H1 (cell line): ENCODE measurements around the gene DNER. TPM values are rescaled to one million over a fixed set of nuclear protein-coding genes. Genes with fewer than 3 reads are reported as not detected.

Experiments used
- CTCF ChIA-PET: fragments of 300-600 bp; sonication (Branson Sonifier 250); formaldehyde crosslinking; loops from one replicate; lab custom pipeline; 2021; ENCODE audit not compliant: partially characterized antibody; lab: Charles Lee
- POLR2A ChIA-PET: fragments of 300-600 bp; sonication (Branson Sonifier 250); formaldehyde crosslinking; loops from one replicate; lab custom pipeline; 2021; ENCODE audit warnings: inconsistent platforms; ENCODE audit not compliant: partially characterized antibody; lab: Charles Lee
- DNase-seq, 2 experiments: peaks; one replicate each; pipeline versions ENCODE4 v3.0.0 to v3.0.0-alpha.2; 2010 to 2022; ENCODE audit warnings: low spot score in 2 of 2, low read depth in 1 of 2, mixed read lengths in 1 of 2
- FAIRE-seq: peaks from 2 replicates; lab custom pipeline; 2011; peaks lifted over from hg19 to GRCh38; lab: Jason Lieb, UNC
- H2AFZ ChIP-seq: 2 replicates; pipeline ENCODE4 v1.8.1; 2012; ENCODE audit warnings: low read length, inconsistent platforms
- H2AK5ac ChIP-seq: 2 replicates; pipeline ENCODE4 v1.6.1; 2013; ENCODE audit warnings: low read depth, low read length
- H2BK120ac ChIP-seq: replicated peaks from 2 replicates; pipeline ENCODE3; 2013; ENCODE audit warnings: low read depth, low read length, inconsistent platforms
- H2BK12ac ChIP-seq: 2 replicates; pipeline ENCODE4 v1.6.1; 2013; ENCODE audit warnings: low read depth, low read length
- H2BK15ac ChIP-seq: 2 replicates; pipeline ENCODE4 v1.6.1; 2013; ENCODE audit warnings: low read length
- H2BK20ac ChIP-seq: 2 replicates; pipeline ENCODE4 v1.6.1; 2013; ENCODE audit warnings: low read length
- H2BK5ac ChIP-seq: 2 replicates; pipeline ENCODE4 v1.6.1; 2013; ENCODE audit warnings: low read depth, low read length
- H3K14ac ChIP-seq: 2 replicates; pipeline ENCODE4 v1.6.1; 2013; ENCODE audit warnings: inconsistent platforms; ENCODE audit not compliant: insufficient read length
- H3K18ac ChIP-seq: 2 replicates; pipeline ENCODE4 v1.6.1; 2013; ENCODE audit warnings: low read length; ENCODE audit errors: extremely low read depth
- H3K23ac ChIP-seq: 2 replicates; pipeline ENCODE4 v1.6.1; 2013; ENCODE audit warnings: inconsistent platforms; ENCODE audit not compliant: insufficient read length
- H3K23me2 ChIP-seq: 2 replicates; pipeline ENCODE4 v1.6.1; 2013; ENCODE audit warnings: low read depth, low read length
- H3K27ac ChIP-seq: 2 replicates; pipeline ENCODE4 v1.6.1; 2011; ENCODE audit warnings: low read depth, low read length, inconsistent platforms
- H3K27me3 ChIP-seq, 4 experiments: replicated peaks in 1 of 4; 1 replicate in 1 of 4; 2 replicates in 3 of 4; pipeline versions ENCODE4 v1.6.1 to v1.8.1; 2011 to 2013; ENCODE audit warnings: low read length in 3 of 4, mild to moderate bottlenecking in 3 of 4, inconsistent platforms in 2 of 4, mixed read lengths in 2 of 4, moderate library complexity in 1 of 4; ENCODE audit not compliant: control insufficient read depth in 3 of 4, insufficient read depth in 3 of 4; ENCODE audit errors: extremely low read depth in 1 of 4
- H3K36me3 ChIP-seq, 4 experiments: 2 replicates each; pipeline versions ENCODE4 v1.6.1 to v1.8.1; 2011 to 2013; ENCODE audit warnings: mild to moderate bottlenecking in 4 of 4, low read length in 3 of 4, moderate library complexity in 2 of 4, control low read depth in 1 of 4, inconsistent platforms in 1 of 4; ENCODE audit not compliant: insufficient read depth in 4 of 4, control insufficient read depth in 2 of 4
- H3K4ac ChIP-seq: replicated peaks from 2 replicates; pipeline ENCODE3; 2013; ENCODE audit warnings: low read length, low read depth, mixed read lengths, inconsistent platforms; ENCODE audit not compliant: insufficient read length
- H3K4me1 ChIP-seq, 4 experiments: replicated peaks in 1 of 4; 1 replicate in 1 of 4; 2 replicates in 3 of 4; pipeline versions ENCODE4 v1.6.1 to v1.8.1; 2011 to 2013; ENCODE audit warnings: low read length in 3 of 4, inconsistent platforms in 2 of 4, mixed read lengths in 1 of 4; ENCODE audit not compliant: insufficient read depth in 4 of 4, control insufficient read depth in 3 of 4
- H3K4me2 ChIP-seq, 2 experiments: 2 replicates each; pipeline versions ENCODE4 v1.6.1 to v1.8.1; 2011 to 2013; ENCODE audit warnings: low read depth in 2 of 2, low read length in 2 of 2, control low read depth in 1 of 2, inconsistent platforms in 1 of 2, mild to moderate bottlenecking in 1 of 2; ENCODE audit not compliant: insufficient read depth in 1 of 2
- H3K4me3 ChIP-seq, 4 experiments: fragments of 200-600, 300-600 bp in 1 of 4; sonication (generic), shearing (Covaris generic), sonication (Bioruptor Twin) in 1 of 4; 2 replicates each; pipeline versions ENCODE4 v1.5.1 to v1.8.1; 2011 to 2016; ENCODE audit warnings: low read length in 4 of 4, low read depth in 3 of 4, control low read depth in 2 of 4, inconsistent platforms in 2 of 4, mild to moderate bottlenecking in 2 of 4, mixed read lengths in 1 of 4, moderate library complexity in 1 of 4; ENCODE audit not compliant: insufficient read depth in 2 of 4; ENCODE audit errors: extremely low read depth in 1 of 4
- H3K56ac ChIP-seq: replicated peaks from 2 replicates; pipeline ENCODE3; 2013; ENCODE audit warnings: low read depth, mild to moderate bottlenecking, mixed read lengths, low read length, inconsistent platforms; ENCODE audit not compliant: insufficient read length
- H3K79me1 ChIP-seq: 2 replicates; pipeline ENCODE4 v1.6.1; 2013; ENCODE audit warnings: low read depth, low read length, control low read depth
- H3K79me2 ChIP-seq, 2 experiments: 2 replicates each; pipeline versions ENCODE4 v1.6.1 to v1.8.1; 2012 to 2013; ENCODE audit warnings: low read length in 2 of 2, mild to moderate bottlenecking in 2 of 2, inconsistent platforms in 1 of 2; ENCODE audit not compliant: insufficient read depth in 2 of 2, control insufficient read depth in 1 of 2
- H3K9ac ChIP-seq, 4 experiments: replicated peaks in 1 of 4; 1 replicate in 1 of 4; 2 replicates in 3 of 4; pipeline versions ENCODE4 v1.6.1 to v1.8.1; 2011 to 2013; ENCODE audit warnings: low read depth in 3 of 4, low read length in 3 of 4, control low read depth in 2 of 4, mild to moderate bottlenecking in 2 of 4, moderate library complexity in 2 of 4, inconsistent platforms in 1 of 4; ENCODE audit errors: extremely low read depth in 1 of 4
- H3K9me3 ChIP-seq, 2 experiments: 2 replicates each; pipeline versions ENCODE4 v1.6.1 to v1.8.1; 2012 to 2013; ENCODE audit warnings: mild to moderate bottlenecking in 2 of 2, moderate library complexity in 2 of 2, control low read depth in 1 of 2, inconsistent platforms in 1 of 2, low read depth in 1 of 2, low read length in 1 of 2, mixed read lengths in 1 of 2; ENCODE audit not compliant: insufficient read depth in 2 of 2
- H4K20me1 ChIP-seq, 2 experiments: replicated peaks in 1 of 2; 2 replicates each; pipeline versions ENCODE3 to v1.8.1; 2011 to 2013; ENCODE audit warnings: inconsistent platforms in 2 of 2, low read length in 2 of 2, mild to moderate bottlenecking in 1 of 2; ENCODE audit not compliant: insufficient read depth in 2 of 2, control insufficient read depth in 1 of 2
- H4K5ac ChIP-seq: 2 replicates; pipeline ENCODE4 v1.6.1; 2013; ENCODE audit warnings: low read length, low read depth, mixed read lengths, inconsistent platforms; ENCODE audit not compliant: insufficient read length
- H4K8ac ChIP-seq: 2 replicates; pipeline ENCODE4 v1.8.0; 2013; ENCODE audit warnings: mild to moderate bottlenecking, moderate library complexity, low read length, inconsistent platforms; ENCODE audit not compliant: insufficient read depth; ENCODE audit errors: extremely low read depth
- H4K91ac ChIP-seq: replicated peaks from 2 replicates; pipeline ENCODE3; 2013; ENCODE audit warnings: low read length, mixed read lengths, inconsistent platforms; ENCODE audit not compliant: insufficient read length
- PHF8 ChIP-seq: fragments of 200-600 bp; sonication (generic); conservative IDR thresholded peaks from 2 replicates; pipeline ENCODE4 v1.7.1; 2012; ENCODE audit warnings: low read depth, mild to moderate bottlenecking, inconsistent platforms, low read length, moderate library complexity
- POLR2AphosphoS5 ChIP-seq: IDR thresholded peaks from 2 replicates; pipeline ENCODE4 v1.6.1; 2011; ENCODE audit warnings: low read depth, low read length
- RBBP5 ChIP-seq: IDR thresholded peaks from 2 replicates; pipeline ENCODE4 v1.7.1; 2012; ENCODE audit warnings: low read depth, mild to moderate bottlenecking, inconsistent platforms, low read length, moderate library complexity, borderline replicate concordance
- RFX5 ChIP-seq: IDR thresholded peaks from 2 replicates; pipeline ENCODE4 v1.6.1; 2011; ENCODE audit warnings: low read depth, low read length, improper control_type of control experiment, borderline replicate concordance
- SRF ChIP-seq: IDR thresholded peaks from 2 replicates; pipeline ENCODE4 v1.6.1; 2011; ENCODE audit warnings: mild to moderate bottlenecking, low read depth, low read length, moderate library complexity
- TAF1 ChIP-seq: IDR thresholded peaks from 2 replicates; pipeline ENCODE4 v1.6.1; 2011; ENCODE audit warnings: mild to moderate bottlenecking, low read depth, low read length
- TCF12 ChIP-seq: IDR thresholded peaks from 2 replicates; pipeline ENCODE4 v1.6.1; 2011; ENCODE audit warnings: low read depth, mild to moderate bottlenecking, low read length
- ZNF274 ChIP-seq: IDR thresholded peaks from 2 replicates; pipeline ENCODE4 v1.7.0; 2012; ENCODE audit warnings: low read length, borderline replicate concordance; ENCODE audit errors: extremely low read depth
- WGBS, 2 experiments: shearing (Covaris generic) in 1 of 2; methylation state at CpG; one replicate each; pipeline versions ENCODE4 v1.1.6 to v1.1.7; 2013 to 2015; ENCODE audit warnings: low lambda C conversion rate in 2 of 2, mixed read lengths in 2 of 2, inconsistent platforms in 1 of 2, low coverage in 1 of 2, missing lambda C conversion rate in 1 of 2; ENCODE audit not compliant: insufficient replicate concordance in 2 of 2, insufficient coverage in 1 of 2, insufficient read length in 1 of 2; ENCODE audit errors: extremely low coverage in 1 of 2, missing lambda C conversion rate in 1 of 2; 5-methylcytosine and 5-hydroxymethylcytosine counted together
- polyA plus RNA-seq, 7 experiments: library from polyadenylated mRNA; depleted of rRNA in 3 of 7; stranded (reverse) in 5 of 7; unstranded in 2 of 7; fragments of >200 nt in 5 of 7; fragments of 200-250 nt in 2 of 7; gene quantifications; 1 replicate in 5 of 7; 2 replicates in 1 of 7; 4 replicates in 1 of 7; pipeline versions ENCODE4 v1.2.1 to v1.2.3, GENCODE V29; 2011 to 2013; ENCODE audit warnings: missing spikeins in 2 of 7, mixed read lengths in 2 of 7
- total RNA-seq: library from RNA; stranded (reverse); fragmentation: NEBNext Ultra II Directional; extraction: Animal tissue kit (Norgen Biotek cat#: 25700); gene quantifications from 2 replicates; pipeline ENCODE4 v1.2.1, GENCODE V29; 2021
- TF ChIP-seq, protein P1 (sequence below): IDR thresholded peaks from 2 replicates; pipeline ENCODE4 v1.6.1; 2012; ENCODE audit warnings: low read length, inconsistent platforms
- TF ChIP-seq, protein P2 (sequence below), 3 experiments: IDR thresholded peaks; 1 replicate in 2 of 3; 2 replicates in 1 of 3; pipeline versions ENCODE4 v1.5.1 to v1.6.1; 2011; ENCODE audit warnings: low read length in 3 of 3, mild to moderate bottlenecking in 3 of 3, inconsistent platforms in 2 of 3, low read depth in 1 of 3, moderate library complexity in 1 of 3; ENCODE audit not compliant: insufficient read depth in 1 of 3; ENCODE audit errors: control extremely low read depth in 1 of 3

The DNER gene
- total and polyA plus RNA-seq, 2 of the 8 experiments (the other 6 are each of a cell fraction or from before 2014, with no cell fraction given): 6.8 to 16.3 TPM

DNA sequence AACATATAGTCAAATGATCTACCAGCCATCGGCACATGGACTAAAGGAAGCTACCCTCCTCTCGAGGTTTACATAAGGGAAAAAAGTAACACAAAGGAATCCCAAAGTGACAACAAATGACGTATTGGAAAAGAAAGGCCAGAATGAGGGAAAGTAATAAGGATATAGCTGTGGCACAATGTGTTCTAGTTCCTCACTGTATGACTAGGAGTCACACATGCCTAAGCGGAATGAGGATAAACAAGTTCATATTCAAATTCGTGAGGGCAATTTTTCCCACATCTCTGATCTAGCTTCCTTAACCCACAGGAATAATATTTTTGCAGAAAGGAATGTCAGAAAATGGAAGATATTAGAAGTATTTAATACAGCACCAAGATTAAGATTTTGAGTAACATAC lies 281.0 kb downstream of the DNER start:
- Histone ChIP-seq H2BK20ac (no peak overlapping the region), H3K4ac (no peak overlapping the region), H4K91ac (no peak overlapping the region), H3K4me2 (no peak overlapping the region), H2BK120ac (no peak overlapping the region), H3K27ac (no peak overlapping the region), H2BK5ac (no peak overlapping the region), H3K9me3 (no peaks in the 10 kb centered on the region), H3K36me3 (no peaks in the 10 kb centered on the region), H3K79me2 (no peaks in the 10 kb centered on the region), H3K27me3 (no peaks in the 10 kb centered on the region), H3K56ac (no peak overlapping the region), H3K23ac (no peak overlapping the region), H2BK12ac (no peak overlapping the region), H3K23me2 (no peaks in the 10 kb centered on the region; the same call in 1 of the 2 replicates), H4K5ac (no peak overlapping the region), H2AK5ac (no peak overlapping the region), H4K20me1 (no peaks in the 10 kb centered on the region), H3K9ac (no peak overlapping the region), H2AFZ (no peak overlapping the region), H3K18ac (no peak overlapping the region), H3K4me3 (no peak overlapping the region), H3K79me1 (no peaks in the 10 kb centered on the region), H2BK15ac (no peak overlapping the region), H3K4me1 (no peaks in the 10 kb centered on the region), H3K14ac (no peak overlapping the region), H4K8ac (no peak overlapping the region)
- POLR2A ChIA-PET: no interaction called here
- WGBS, 2 experiments: 89% methylated on average over 5 of the region's 5 CpGs; no CpG with 5 or more reads in 1 of the 2 experiments
- CTCF ChIA-PET: interaction anchor here (0.7 to 5.1 kb wide), 13 partner anchors 20 to 744 kb away, joined by 3 to 43 read pairs (median 4); no protein-coding TSS in a partner anchor
- DNase-seq: no peak
- FAIRE-seq: no peak
- TF ChIP-seq ZNF274: no peak
- TF ChIP-seq, protein P1, sequence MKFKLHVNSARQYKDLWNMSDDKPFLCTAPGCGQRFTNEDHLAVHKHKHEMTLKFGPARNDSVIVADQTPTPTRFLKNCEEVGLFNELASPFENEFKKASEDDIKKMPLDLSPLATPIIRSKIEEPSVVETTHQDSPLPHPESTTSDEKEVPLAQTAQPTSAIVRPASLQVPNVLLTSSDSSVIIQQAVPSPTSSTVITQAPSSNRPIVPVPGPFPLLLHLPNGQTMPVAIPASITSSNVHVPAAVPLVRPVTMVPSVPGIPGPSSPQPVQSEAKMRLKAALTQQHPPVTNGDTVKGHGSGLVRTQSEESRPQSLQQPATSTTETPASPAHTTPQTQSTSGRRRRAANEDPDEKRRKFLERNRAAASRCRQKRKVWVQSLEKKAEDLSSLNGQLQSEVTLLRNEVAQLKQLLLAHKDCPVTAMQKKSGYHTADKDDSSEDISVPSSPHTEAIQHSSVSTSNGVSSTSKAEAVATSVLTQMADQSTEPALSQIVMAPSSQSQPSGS: no peak
- TF ChIP-seq TCF12: no peak
- TF ChIP-seq RFX5: no peak
- TF ChIP-seq RBBP5: no peak
- TF ChIP-seq, protein P2, sequence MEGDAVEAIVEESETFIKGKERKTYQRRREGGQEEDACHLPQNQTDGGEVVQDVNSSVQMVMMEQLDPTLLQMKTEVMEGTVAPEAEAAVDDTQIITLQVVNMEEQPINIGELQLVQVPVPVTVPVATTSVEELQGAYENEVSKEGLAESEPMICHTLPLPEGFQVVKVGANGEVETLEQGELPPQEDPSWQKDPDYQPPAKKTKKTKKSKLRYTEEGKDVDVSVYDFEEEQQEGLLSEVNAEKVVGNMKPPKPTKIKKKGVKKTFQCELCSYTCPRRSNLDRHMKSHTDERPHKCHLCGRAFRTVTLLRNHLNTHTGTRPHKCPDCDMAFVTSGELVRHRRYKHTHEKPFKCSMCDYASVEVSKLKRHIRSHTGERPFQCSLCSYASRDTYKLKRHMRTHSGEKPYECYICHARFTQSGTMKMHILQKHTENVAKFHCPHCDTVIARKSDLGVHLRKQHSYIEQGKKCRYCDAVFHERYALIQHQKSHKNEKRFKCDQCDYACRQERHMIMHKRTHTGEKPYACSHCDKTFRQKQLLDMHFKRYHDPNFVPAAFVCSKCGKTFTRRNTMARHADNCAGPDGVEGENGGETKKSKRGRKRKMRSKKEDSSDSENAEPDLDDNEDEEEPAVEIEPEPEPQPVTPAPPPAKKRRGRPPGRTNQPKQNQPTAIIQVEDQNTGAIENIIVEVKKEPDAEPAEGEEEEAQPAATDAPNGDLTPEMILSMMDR (IDR thresholded peaks at IDR 0.05; ENCODE audit: control extremely low read depth in 1 of 3, insufficient read depth in 1 of 3, low read depth in 1 of 3, low read length in 3 of 3): no peak
- TF ChIP-seq PHF8: no peak
- no peak for TF ChIP-seq SRF
- TF ChIP-seq TAF1: no peak
- no peak for TF ChIP-seq POLR2AphosphoS5
